ENCODE results near the gene SLC2A9.

Gene SLC2A9

GRCh38 chr4:9880406-9881197 lies 140.7 kb downstream of the SLC2A9 start:
- DNase-seq: no peak

- no peak for DNase-seq
Observed at GRCh38 chr4:9877123-9877522, 144.2 kb downstream of the SLC2A9 start.

GRCh38 chr4:9875516-9875915 lies 145.8 kb downstream of the SLC2A9 start:
- DNase-seq: no peak

- no peak for DNase-seq
Observed at GRCh38 chr4:9874385-9874784, 146.9 kb downstream of the SLC2A9 start.

- no peak for DNase-seq
Observed at GRCh38 chr4:9870165-9870790, 151.0 kb downstream of the SLC2A9 start.

GRCh38 chr4:9867751-9868425 lies 153.4 kb downstream of the SLC2A9 start:
- DNase-seq: no peak

GRCh38 chr4:9866931-9867330 lies 154.4 kb downstream of the SLC2A9 start:
- no peak for DNase-seq

- DNase-seq: no peak
Observed at GRCh38 chr4:9861561-9861960, 159.7 kb downstream of the SLC2A9 start.

- DNase-seq: no peak
Observed at GRCh38 chr4:9859810-9860209, 161.5 kb downstream of the SLC2A9 start.

- DNase-seq: no peak
Observed at GRCh38 chr4:9849538-9849920, 171.8 kb downstream of the SLC2A9 start.

- DNase-seq: no peak
Observed at GRCh38 chr4:9847968-9848748, 173.1 kb downstream of the SLC2A9 start.

- no peak for DNase-seq
Observed at GRCh38 chr4:9845791-9846493, 175.4 kb downstream of the SLC2A9 start.

- no peak for DNase-seq
Observed at GRCh38 chr4:9841072-9841471, 180.2 kb downstream of the SLC2A9 start.

- DNase-seq: no peak
Observed at GRCh38 chr4:9835430-9835829, 185.9 kb downstream of the SLC2A9 start.

- DNase-seq: no peak
Observed at GRCh38 chr4:9833421-9833820, 187.9 kb downstream of the SLC2A9 start.

GRCh38 chr4:9832640-9833039 lies 188.7 kb downstream of the SLC2A9 start:
- no peak for DNase-seq

GRCh38 chr4:9826551-9826950 lies 194.7 kb downstream of the SLC2A9 start:
- no peak for DNase-seq

- no peak for DNase-seq
Observed at GRCh38 chr4:9825049-9825448, 196.2 kb downstream of the SLC2A9 start.

GRCh38 chr4:9820343-9820742 lies 201.0 kb downstream of the SLC2A9 start:
- DNase-seq: no peak

- DNase-seq: no peak
Observed at GRCh38 chr4:9816285-9816684, 205.0 kb downstream of the SLC2A9 start.

GRCh38 chr4:9812501-9813340 lies 208.6 kb downstream of the SLC2A9 start:
- no peak for DNase-seq

GRCh38 chr4:9811806-9812205 lies 209.5 kb downstream of the SLC2A9 start:
- no peak for DNase-seq
